Measurements from ENCODE around the gene SLC43A2. TPM values are rescaled to one million over a fixed set of nuclear protein-coding genes. Genes with fewer than 3 reads are reported as not detected.
A peak's percentile ranks its signal among the peaks of the same experiment; 100 is the strongest.

SLC43A2 gene
- total RNA-seq, 2 donors from 2014 or later: 14.0 to 18.6 TPM

GRCh38 chr17:1552932-1553331 lies 75.7 kb downstream of the SLC43A2 start:
- no peaks in the 10 kb centered on the region for H3K9me3 Mint-ChIP-seq
- Histone ChIP-seq H3K9ac (ENCODE audit: extremely low read depth, low read length, poor library complexity, severe bottlenecking) (no peak overlapping the region), H3K36me3 (ENCODE audit: control insufficient read depth, insufficient read depth, low read length) (peaks cover 45% of the 10 kb centered on the region), H3K9me3 (ENCODE audit: control insufficient read depth, low read length) (no peaks in the 10 kb centered on the region), H3K27me3 (ENCODE audit: control insufficient read depth, insufficient read depth, low read length, poor library complexity, severe bottlenecking) (no peaks in the 10 kb centered on the region), H3K4me3 (ENCODE audit: low read length) (no peak overlapping the region), H3K4me1 (ENCODE audit: control insufficient read depth, insufficient read depth, low read length) (no peaks in the 10 kb centered on the region), H3K27ac (ENCODE audit: low read depth, low read length) (no peak overlapping the region)
- H3K27ac Mint-ChIP-seq: peak overlapping the region; percentile 39
- H3K36me3 Mint-ChIP-seq (ENCODE audit: low read depth): peaks cover 66% of the 10 kb centered on the region
- H3K27me3 Mint-ChIP-seq (ENCODE audit: insufficient read depth): no peaks in the 10 kb centered on the region
- no peak for DNase-seq
- no peak overlapping the region for H3K4me3 Mint-ChIP-seq
- H3K4me1 Mint-ChIP-seq: peaks cover 3% of the 10 kb centered on the region
- no peak for TF ChIP-seq CTCF (conservative IDR thresholded peaks at IDR 0.05)
- WGBS, 2 experiments (ENCODE audit: insufficient coverage in 1 of 2, insufficient read length in 1 of 2): 97 to 98% methylated on average over 8 to 11 of the region's 11 CpGs

- Mint-ChIP-seq H3K36me3 (ENCODE audit: low read depth) (peaks cover 60% of the 10 kb centered on the region), H3K4me3 (no peak overlapping the region), H3K4me1 (peaks cover 3% of the 10 kb centered on the region), H3K27ac (no peak overlapping the region), H3K9me3 (no peaks in the 10 kb centered on the region), H3K27me3 (ENCODE audit: insufficient read depth) (no peaks in the 10 kb centered on the region)
- no peaks in the 10 kb centered on the region for H3K27me3 ChIP-seq (ENCODE audit: control insufficient read depth, insufficient read depth, low read length, poor library complexity, severe bottlenecking)
- H3K36me3 ChIP-seq (ENCODE audit: control insufficient read depth, insufficient read depth, low read length): peaks cover 40% of the 10 kb centered on the region
- WGBS, 2 experiments (ENCODE audit: insufficient coverage in 1 of 2, insufficient read length in 1 of 2): 94 to 95% methylated on average over 3 to 12 of the region's 12 CpGs
- DNase-seq: no peak
- no peak for TF ChIP-seq CTCF (conservative IDR thresholded peaks at IDR 0.05)
- no peak overlapping the region for H3K9ac ChIP-seq (ENCODE audit: extremely low read depth, low read length, poor library complexity, severe bottlenecking)
- no peak overlapping the region for H3K4me3 ChIP-seq (ENCODE audit: low read length)
- no peak overlapping the region for H3K27ac ChIP-seq (ENCODE audit: low read depth, low read length)
- no peaks in the 10 kb centered on the region for H3K9me3 ChIP-seq (ENCODE audit: control insufficient read depth, low read length)
- H3K4me1 ChIP-seq (ENCODE audit: control insufficient read depth, insufficient read depth, low read length): no peaks in the 10 kb centered on the region
Measured at GRCh38 chr17:1551741-1552140, 76.9 kb downstream of the SLC43A2 start.

- Mint-ChIP-seq H3K4me3 (no peak overlapping the region), H3K36me3 (ENCODE audit: low read depth) (peaks cover 60% of the 10 kb centered on the region), H3K27ac (peak overlapping the region; percentile 59), H3K27me3 (ENCODE audit: insufficient read depth) (no peaks in the 10 kb centered on the region), H3K9me3 (no peaks in the 10 kb centered on the region), H3K4me1 (peaks cover 14% of the 10 kb centered on the region)
- H3K27ac ChIP-seq (ENCODE audit: low read depth, low read length): no peak overlapping the region
- H3K9ac ChIP-seq (ENCODE audit: extremely low read depth, low read length, poor library complexity, severe bottlenecking): no peak overlapping the region
- peaks cover 2% of the 10 kb centered on the region for H3K4me1 ChIP-seq (ENCODE audit: control insufficient read depth, insufficient read depth, low read length)
- H3K36me3 ChIP-seq (ENCODE audit: control insufficient read depth, insufficient read depth, low read length): peaks cover 51% of the 10 kb centered on the region
- DNase-seq: no peak
- H3K27me3 ChIP-seq (ENCODE audit: control insufficient read depth, insufficient read depth, low read length, poor library complexity, severe bottlenecking): no peaks in the 10 kb centered on the region
- H3K9me3 ChIP-seq (ENCODE audit: control insufficient read depth, low read length): no peaks in the 10 kb centered on the region
- no peak for TF ChIP-seq CTCF (conservative IDR thresholded peaks at IDR 0.05)
- H3K4me3 ChIP-seq (ENCODE audit: low read length): no peak overlapping the region
- WGBS, 2 experiments (ENCODE audit: insufficient coverage in 1 of 2, insufficient read length in 1 of 2): 95 to 97% methylated on average over 11 to 18 of the region's 18 CpGs
Measured at GRCh38 chr17:1548032-1548431, 80.6 kb downstream of the SLC43A2 start.

Measured in endodermal cell (in vitro differentiated cells).